Stimulated activated CD8-positive, alpha-beta memory T cell treated with anti-CD3 and anti-CD28 coated beads, Interleukin-4, amount 100 ng/mL, for 24 hours (primary cell): ENCODE measurements around the gene PDLIM5.
"Not testable (repeated sequence)": the region's sequence is repeated elsewhere in the genome, so short reads cannot be mapped to it uniquely, and the experiment has no call there.

Experiments
- DNase-seq: peaks from one replicate; pipeline ENCODE4 v3.0.0-alpha.2; 2020; ENCODE audit warnings: low read depth

Gene PDLIM5, protein sequence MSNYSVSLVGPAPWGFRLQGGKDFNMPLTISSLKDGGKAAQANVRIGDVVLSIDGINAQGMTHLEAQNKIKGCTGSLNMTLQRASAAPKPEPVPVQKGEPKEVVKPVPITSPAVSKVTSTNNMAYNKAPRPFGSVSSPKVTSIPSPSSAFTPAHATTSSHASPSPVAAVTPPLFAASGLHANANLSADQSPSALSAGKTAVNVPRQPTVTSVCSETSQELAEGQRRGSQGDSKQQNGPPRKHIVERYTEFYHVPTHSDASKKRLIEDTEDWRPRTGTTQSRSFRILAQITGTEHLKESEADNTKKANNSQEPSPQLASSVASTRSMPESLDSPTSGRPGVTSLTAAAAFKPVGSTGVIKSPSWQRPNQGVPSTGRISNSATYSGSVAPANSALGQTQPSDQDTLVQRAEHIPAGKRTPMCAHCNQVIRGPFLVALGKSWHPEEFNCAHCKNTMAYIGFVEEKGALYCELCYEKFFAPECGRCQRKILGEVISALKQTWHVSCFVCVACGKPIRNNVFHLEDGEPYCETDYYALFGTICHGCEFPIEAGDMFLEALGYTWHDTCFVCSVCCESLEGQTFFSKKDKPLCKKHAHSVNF

DNA sequence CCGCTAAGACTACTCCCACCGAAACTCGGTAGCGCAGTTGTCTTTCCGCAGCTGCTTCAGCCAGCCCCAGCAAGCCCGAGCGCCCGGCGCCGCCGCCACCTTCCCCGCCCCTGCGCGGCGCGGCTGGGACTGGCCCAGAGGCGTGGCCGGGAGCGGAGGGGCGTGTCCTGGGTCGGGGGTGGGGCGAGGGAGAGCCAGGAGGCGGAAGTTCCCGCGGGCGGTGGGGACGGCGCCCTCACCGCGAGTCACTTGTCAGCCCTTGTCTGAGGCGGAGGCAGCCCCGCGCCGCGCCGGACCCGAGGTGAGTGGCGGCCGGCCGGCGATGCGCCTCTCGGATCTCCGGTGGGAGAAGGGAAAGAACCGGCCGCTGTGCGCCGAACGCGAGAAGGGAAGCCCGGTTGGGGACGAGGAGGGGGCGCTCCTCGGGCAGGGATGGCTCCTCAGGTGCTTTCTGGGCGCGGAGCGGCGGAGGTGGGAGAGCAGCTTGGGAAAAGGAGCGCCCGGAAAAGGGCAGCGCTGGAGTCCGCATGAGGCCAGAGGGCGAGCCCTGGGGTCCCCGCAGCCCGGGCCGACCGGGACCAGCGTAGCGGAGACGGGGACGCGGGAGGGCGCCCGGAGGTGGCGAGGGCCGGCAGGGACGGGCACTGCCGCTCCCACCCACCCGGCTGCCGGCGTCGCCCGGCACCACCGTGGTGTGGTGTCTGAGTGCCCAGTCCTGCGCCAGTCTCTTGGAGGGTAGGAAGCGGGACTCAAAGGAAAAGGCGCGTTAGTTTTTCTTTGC is at the start of gene PDLIM5:
TSS of gene PDLIM5 (plus strand) at position 248 of the 781 bp plus-strand sequence. CDS start 3,347 bp downstream, outside the sequence.
- DNase-seq, result peak; percentile 80

DNA sequence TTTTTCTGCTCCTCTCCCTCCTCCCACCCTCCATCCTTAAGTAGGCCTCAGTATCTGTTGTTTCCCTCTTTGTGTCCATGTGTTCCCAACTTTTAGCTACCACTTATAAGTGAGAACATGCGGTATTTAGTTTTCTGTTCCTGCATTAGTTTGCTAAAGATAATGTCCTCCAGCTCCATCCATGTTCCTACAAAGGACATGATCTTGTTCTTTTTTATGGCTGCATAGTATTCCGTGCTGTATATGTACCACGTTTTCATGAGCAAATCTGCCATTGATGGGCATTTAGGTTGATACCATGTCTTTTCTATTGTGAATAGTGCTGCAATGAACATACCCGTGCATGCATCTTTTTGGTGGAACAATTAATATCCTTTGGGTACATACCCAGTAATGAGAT is 49.3 kb upstream of the PDLIM5 start:
- not testable (repeated sequence) for DNase-seq

DNA sequence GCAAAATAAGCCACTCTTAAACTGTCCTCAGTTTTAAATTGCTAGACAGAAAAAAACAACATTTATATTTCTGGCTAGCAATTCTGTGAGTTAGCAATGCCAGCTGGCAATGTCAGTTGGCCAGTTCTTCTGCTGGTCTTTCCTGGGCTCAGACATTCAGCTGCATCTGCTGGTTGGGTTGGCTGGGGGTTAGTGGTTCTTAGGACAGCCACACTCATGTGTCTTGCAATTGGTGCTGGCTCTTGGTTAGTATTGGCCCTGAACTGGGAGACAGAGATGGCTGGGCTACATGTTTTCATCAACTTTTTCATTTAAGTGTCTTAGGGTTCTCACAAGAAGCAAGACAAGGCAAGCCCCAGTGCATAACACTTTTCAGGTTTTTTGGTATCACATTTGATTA is 48.0 kb upstream of the PDLIM5 start:
- no peak for DNase-seq

DNA sequence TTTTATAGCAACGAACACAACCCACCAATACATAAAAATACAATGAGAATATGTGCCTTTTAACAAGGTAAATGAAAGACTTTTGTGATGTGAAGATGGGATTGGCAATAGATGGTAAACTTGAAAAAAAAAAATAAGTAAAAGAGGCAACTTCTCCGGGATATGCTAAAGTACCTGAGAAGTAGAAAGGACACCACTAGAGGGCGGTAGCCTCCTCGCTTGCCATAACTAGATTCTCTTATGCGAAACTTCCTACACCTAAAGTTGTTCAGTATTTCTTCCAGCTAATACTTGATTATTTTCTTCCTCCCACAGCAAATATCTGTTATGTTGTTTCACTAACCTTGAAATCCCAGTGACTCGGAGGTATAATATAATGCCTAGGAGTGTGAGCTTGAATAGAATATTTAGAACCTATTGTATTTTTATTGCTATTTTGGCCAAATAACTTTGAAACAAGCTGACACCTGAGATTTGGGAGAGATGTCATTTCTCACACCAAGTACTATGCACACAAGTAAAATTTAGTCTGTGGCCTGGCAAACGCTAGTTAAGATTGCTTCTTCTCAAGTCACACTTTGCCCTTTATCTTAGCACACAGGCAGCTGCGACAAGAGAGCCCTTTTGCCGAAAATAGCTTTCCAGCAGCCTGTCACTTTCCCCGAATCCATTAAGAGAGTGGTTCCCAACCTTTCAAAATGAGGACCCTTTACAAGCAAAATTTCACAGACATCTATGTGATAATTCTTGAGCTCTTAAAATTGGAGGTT is 44.9 kb upstream of the PDLIM5 start:
- DNase-seq, result peak; percentile 26

DNA sequence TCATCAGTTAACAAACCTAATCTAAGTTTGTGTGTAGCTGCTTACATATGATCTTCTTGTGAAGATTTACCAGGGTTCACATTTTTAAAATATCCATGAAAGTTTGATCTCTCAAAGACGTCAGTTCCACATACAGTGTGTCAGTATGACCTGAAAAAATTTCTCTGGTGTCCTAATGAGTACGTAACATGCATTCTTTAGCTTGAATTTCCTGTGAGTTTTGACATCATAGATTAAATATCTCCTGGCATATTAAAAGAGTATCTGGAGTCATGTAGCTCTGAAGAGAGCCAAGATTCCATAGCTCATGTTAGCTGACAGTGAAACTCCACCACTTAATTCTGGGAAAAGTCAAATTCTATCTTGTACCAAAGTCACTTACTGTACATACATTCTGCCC is 43.9 kb upstream of the PDLIM5 start:
- DNase-seq, result no peak

DNA sequence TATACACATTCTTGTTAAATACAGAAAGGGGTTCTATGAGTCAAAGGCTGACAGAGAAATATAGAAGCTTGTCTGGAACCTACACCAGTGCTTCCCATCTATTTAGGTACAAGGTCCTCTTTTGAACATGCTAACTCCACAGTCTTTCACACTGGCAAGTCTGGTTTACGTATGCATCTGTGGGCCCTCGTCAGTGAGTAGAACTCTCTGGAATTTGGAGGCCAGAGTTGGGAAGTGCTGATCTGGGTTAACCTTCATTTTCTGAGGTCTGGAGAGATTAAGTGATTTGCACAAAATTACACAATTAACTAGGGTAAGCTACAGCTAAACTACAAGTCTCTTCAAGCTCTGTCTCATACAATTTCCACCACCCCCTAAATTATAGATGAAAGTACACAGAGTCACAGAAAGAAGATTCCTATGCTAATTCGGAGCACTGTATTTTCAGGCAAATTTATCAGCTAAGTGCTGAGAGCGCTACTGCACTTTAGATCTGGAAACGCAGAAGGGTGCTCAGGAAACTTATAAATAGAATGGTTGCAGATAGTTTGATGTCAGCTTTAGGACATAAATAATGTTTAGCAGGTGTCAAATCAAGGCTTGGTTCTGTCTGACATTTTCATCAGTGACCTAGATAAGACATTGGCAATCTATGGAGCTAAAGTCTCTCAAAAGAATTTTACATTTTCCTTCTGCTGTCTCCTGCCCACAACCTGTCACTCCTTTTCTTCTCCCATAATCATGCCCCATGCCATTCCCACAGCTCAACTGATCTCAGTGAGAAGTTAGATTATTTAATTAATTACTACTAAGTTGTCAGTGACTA is 43.0 kb upstream of the PDLIM5 start:
- DNase-seq, result no peak

DNA sequence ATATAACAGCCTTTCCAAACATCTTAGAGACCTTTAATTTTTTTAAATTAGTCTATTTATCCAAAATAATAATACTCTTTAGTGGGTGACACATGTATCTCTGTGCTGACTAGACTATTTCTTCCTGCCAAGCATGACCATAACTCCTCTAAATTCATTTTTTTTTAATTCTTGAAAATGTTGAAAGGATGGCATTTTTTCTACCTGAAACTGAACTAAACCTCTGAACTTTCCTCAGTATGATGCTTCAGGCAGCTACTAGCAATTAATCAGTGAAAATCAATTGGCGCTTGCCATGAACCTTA is 42.4 kb upstream of the PDLIM5 start:
- DNase-seq, result no peak

DNA sequence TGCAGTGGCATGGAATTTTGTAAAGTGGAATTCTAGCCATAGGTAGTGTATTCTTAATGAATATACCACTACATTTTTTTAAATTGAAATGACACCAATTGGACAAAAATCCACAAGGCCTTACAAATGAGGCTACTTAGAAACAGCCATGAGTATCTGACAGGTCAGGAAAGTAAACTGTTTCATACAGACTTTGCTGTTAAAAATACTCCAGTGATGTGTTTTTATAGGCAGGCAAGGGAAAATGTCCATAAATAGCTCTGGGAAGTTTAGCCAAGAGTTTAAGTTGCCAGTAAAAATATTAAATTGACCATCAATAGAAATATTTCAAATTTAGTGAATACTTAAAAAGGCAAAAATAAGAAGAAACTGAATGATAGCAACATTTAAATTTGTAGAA is 41.8 kb upstream of the PDLIM5 start:
- DNase-seq, result no peak

DNA sequence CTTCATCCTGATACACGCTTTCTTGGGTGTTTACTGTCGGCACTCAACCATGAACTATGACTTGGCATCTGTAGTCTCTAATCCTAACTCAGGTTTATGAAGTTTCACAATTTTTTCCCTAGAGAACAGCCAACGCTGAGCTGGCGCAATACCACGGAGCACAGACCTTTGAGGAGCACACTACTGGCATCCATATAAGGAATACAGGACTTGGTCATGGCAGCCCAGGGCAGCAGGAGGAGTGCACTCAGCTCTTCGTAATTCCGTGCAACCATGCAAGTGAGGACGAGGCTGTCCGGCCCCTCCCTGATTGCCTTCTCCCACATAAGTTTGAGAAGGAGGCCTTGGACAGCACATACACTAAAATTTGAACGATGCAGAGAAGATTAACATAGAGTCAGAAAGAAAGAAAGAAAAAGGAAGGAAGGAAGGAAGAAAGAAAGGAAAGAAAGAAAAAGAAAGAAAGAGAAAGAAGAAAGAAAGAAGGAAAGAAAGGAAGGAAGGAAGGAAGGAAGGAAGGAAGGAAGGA is 41.0 kb upstream of the PDLIM5 start:
- DNase-seq, result no peak

DNA sequence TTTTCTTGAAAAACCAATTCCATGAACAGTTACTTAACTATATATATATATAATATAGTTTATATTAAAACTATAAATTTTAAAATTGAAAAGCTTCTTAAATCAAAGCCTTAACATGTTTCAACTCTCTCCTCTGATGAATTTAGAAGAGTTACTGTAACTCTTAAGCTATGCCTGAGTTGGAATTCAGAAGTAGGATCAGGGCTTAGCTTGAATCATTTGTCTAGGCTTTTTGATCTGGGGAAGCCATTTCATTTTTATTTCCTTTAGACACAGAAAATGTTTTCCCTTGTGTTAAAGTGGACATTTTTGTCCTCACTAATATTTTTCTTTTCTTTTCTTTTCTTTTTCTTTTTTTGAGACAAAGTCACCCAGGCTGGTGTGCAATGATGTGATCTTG is 40.4 kb upstream of the PDLIM5 start:
- no peak for DNase-seq

DNA sequence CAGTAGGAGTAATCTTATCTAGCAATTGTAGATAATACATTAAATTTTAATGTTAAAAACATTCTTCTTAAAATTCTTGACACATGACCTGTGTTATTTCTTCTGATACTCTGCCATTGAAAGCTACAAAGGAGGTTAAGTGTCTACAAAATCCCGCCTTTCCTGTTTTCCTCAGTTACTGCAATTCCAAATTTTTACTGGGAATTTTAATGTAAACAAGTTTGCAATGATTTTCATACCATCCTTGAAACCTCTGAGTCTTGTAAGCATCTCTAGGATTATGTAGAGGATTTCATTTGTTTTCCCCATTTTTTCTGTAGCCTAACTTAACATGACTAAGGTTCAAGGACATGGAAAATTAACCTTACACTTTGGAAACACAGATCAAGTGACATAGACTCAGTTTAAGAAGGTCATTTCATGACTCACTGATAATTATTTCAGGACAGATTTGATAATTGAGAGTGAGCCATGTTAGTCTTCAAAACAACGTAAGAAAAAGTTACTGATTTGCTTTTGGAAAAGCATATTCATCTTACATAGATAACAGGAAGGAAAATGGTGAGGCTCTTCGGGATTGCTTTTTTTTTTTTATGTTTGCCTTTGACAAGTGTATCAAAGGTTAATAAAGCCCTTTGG is 39.6 kb upstream of the PDLIM5 start:
- DNase-seq, result no peak

DNA sequence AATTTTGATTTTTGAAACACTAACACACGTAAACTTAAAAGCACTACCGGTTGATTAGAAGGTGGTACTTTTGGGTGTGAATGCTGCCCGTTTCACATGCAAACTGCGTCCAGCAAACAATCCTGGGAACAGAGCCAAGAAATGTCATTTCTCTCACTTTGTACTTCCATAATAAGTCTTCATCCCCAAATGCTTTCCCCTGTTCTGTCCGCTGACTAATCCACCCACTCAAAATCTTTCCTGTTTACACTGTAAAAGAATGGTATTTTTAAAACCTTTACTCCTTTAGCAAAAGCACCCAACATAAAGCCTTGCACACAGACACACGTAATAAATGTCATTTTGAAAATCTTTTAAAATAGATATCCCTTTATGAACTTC is 39.1 kb upstream of the PDLIM5 start:
- no peak for DNase-seq

DNA sequence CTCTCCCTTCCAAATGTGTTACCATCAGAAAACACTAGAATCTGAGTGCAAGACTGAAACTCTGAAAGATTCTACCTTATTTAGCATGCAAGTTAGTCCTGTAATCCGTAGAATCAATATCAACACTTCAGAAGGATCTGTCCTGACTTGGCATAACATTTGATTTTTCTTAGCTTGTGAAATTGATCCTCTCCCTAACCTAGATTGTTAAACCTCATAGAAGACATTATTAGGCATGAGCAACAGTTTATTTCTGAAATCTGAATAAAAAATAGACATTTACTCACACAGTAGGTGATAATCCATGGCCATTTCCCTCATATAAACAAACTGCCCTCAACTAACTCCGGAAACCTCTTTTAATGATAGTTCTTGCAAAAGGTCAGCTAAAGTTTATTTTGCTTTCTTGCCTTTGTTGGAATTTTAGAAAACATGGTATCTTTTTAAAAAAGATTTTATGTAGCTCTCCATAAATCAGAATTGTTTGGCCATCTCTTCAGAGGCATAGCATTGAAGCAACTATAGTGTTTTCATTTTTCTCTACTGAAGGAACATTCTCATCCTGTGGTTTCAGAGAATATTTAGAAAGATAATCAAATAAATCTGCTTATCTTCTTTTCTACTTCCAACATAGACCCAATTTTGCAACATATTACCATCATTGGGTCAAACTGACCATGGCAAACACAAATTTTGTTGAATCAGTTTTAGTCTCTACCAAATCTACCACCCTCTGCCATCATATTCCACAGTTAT is 38.5 kb upstream of the PDLIM5 start:
- DNase-seq, result no peak

DNA sequence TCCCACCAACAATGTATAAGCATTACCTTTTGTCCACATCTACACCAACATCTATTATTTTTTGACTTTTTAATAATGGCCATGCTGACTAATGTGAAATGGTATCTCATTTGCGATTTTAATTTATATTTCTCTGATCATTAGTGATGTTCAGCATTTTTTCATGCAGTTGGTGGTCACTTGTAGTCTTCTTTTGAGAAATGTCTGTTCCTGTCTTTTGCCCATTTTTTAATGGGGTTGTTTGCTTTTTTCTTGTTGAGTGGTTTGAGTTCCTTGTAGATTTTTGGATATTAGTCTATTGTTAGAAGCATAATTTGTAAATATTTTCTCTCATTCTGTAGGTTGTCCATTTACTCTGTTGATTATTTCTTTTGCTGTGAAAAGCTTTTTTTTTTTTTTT is 36.8 kb upstream of the PDLIM5 start:
- no peak for DNase-seq

DNA sequence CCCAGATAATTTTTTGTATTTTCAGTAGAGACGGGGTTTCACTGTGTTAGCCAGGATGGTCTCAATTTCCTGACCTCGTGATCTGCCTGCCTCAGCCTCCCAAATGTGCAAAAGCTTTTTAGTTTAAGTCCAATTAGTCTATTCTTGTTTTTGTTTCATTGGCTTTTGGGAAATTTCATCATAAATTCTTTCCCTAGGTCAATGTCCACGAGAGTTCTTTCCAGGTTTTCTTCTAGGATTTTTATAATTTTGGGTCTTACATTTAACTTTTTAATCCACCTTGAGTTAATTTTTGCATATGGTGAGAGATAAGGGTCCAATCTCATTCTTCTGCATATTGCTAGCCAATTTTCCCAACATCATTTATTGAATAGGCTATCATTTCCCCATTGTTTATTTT is 36.3 kb upstream of the PDLIM5 start:
- DNase-seq, result no peak

DNA sequence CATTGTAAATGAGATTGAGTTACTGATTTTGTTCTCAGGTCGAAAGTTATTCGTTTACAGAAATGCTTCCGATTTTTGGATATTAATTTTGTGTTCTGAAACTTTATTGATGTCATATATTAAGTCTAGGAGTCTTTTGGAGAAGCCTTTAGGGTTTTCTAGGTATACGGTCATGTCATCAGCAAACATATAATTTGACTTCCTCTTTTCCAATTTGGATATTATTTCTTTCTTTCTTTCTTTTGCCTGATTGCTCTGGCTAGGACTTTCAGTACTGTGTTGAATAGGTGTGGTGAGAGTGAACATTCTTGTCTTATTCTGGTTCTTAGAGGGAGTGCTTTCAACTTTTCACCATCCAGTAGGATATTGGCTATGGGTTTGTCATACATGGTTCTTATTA is 35.4 kb upstream of the PDLIM5 start:
- DNase-seq, result no peak

DNA sequence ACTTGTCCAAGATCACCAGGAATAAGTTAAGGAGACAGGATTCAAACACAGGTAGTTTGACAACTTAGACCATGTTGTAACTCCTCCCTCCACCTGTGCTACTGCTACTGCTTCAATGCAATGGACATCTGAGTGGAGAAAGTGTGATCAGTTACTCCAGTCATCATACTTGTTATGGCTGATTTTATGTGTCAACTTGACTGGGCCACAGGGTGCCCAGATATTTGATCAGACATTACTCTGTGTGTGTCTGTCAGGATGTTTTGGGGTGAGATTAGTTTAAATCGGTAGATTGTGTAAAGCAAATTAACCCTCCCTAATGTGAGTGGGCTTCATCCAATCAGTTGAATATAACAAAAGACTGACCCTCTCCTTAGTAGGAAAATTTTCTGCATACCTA is 34.8 kb upstream of the PDLIM5 start:
- DNase-seq, result no peak

DNA sequence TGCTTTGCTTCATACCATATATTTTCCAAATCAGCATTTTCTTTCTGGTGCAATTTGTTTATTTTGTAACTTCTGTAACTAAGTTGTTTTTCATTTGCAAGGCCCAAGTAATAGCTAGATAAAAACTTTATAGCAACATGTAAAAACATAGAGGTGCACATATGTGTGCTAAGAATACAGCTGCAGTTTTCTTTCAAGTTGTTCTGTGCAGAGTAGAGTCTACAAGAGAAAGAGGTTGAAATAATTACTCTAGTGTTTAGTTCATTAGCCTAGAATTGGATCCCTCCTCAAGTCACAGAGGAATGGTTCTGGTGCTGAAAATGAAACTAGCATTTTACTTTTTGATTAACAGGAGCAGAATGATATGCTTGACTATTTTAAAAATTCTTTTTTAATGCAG is 32.2 kb upstream of the PDLIM5 start:
- DNase-seq, result no peak

DNA sequence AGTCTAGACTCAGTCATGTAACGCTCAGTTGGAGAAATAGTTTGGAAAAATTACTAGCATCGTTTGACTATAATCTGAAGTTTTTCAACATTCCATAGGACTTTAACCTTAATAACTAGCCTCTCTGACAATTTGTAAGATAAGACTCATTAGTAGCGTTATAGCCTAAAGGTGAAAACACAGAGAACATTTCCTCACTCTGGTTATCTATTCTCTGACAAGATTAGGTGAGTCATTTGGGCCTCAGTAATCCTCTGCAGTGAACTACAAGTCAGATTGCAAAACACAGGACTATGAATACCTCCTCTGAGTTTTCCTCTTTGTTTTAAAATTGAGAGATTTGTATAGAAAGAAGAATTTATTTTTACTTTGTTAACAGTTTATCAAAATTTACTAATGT is 31.8 kb upstream of the PDLIM5 start:
- DNase-seq, result no peak

DNA sequence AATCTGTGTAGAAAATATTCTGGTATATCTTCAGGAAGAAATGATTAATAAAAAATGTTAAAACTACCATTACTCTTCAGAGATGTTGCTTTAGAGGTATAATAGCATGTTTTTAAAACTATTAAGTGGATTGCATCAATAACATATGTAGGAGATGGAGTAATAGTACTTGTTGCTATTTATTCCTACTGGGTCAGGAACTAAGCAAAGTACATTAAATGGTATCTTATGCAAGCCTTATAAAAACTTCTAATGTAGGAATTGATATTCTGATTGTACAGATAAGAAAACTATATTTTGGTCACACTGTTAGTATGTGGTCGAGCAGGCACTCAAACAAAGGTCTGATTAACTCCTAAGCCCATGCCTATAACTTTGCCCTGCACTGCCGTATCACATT is 31.4 kb upstream of the PDLIM5 start:
- no peak for DNase-seq
